NB4 (cell line): ENCODE data around the gene UBR1.
"Not testable (repeated sequence)": the region's sequence is repeated elsewhere in the genome, so short reads cannot be mapped to it uniquely, and the experiment has no call there.

Experiments
- DNase-seq: peaks from one replicate; pipeline ENCODE4 v3.0.0; 2010; ENCODE audit warnings: low read depth
- H3K4me3 ChIP-seq: one replicate; pipeline ENCODE4 v1.5.1; 2011; ENCODE audit warnings: mild to moderate bottlenecking, low read depth, low read length, moderate library complexity
- CTCF ChIP-seq: IDR thresholded peaks from one replicate; pipeline ENCODE4 v1.5.1; 2012; ENCODE audit warnings: low read depth, low read length
- MYC ChIP-seq: IDR thresholded peaks from 2 replicates; pipeline ENCODE4 v1.6.1; 2011; ENCODE audit warnings: low read depth, low read length
- POLR2A ChIP-seq: IDR thresholded peaks from 2 replicates; pipeline ENCODE4 v1.6.1; 2011; ENCODE audit warnings: mild to moderate bottlenecking; ENCODE audit not compliant: insufficient read length; ENCODE audit errors: extremely low read depth
- TF ChIP-seq, protein P1 (sequence below): IDR thresholded peaks from 2 replicates; pipeline ENCODE4 v1.6.1; 2011; ENCODE audit warnings: low read depth, low read length

Gene UBR1

DNA sequence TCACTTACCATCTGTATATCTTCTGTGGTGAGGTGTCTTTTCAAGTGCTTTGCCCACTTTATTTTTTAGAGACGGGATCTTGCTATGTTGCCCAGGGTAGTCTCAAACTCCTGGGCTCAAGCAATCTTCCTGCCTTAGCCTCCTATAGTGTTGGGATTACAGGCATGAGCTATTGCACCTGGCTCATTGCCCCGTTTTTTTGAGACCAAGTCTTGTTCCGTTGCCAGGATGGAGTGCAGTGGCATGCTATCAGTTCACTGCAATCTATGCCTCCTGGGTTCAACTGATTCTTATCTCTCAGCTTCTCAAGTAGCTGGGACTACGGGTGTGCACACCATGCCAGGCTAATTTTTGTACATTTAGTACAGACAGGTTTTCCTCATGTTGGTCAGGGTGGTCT lies 132.7 kb downstream of the UBR1 start:
- TF ChIP-seq MYC (no peak), POLR2A (no peak), CTCF (no peak)
- TF ChIP-seq, protein P1, sequence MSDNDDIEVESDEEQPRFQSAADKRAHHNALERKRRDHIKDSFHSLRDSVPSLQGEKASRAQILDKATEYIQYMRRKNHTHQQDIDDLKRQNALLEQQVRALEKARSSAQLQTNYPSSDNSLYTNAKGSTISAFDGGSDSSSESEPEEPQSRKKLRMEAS: no peak
- no peak overlapping the region for H3K4me3 ChIP-seq
- DNase-seq: no peak

DNA sequence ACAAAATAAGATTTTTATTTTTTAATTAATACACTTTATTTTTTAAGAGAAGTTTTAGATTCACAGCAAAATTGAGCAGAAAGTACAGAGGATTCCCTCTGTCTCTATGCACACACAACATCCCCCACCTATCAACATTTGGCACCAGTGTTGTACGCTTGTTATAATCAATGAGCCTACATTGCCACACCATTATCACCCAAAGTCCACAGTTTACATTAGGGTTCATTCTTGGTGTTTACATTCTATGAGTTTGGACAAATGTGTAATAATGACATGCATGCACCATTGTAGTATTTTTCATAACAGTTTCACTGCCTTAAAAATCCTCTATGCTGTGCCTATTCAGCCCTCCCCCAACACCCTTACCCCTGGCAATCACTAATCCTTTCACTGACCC lies 134.0 kb downstream of the UBR1 start:
- TF ChIP-seq MYC (no peak), POLR2A (no peak), CTCF (no peak)
- TF ChIP-seq, protein P1: no peak
- H3K4me3 ChIP-seq: no peak overlapping the region
- no peak for DNase-seq

- no peak overlapping the region for H3K4me3 ChIP-seq
- no peak for DNase-seq
- TF ChIP-seq POLR2A (no peak), MYC (no peak), CTCF (no peak)
- TF ChIP-seq, protein P1: no peak
Observed at GRCh38 chr15:42964476-42964875, 141.4 kb downstream of the UBR1 start.

- DNase-seq: no peak
- TF ChIP-seq MYC (no peak), POLR2A (no peak), CTCF (no peak)
- TF ChIP-seq, protein P1: no peak
- H3K4me3 ChIP-seq: no peak overlapping the region
Observed at GRCh38 chr15:42955518-42955917, 150.3 kb downstream of the UBR1 start.

DNA sequence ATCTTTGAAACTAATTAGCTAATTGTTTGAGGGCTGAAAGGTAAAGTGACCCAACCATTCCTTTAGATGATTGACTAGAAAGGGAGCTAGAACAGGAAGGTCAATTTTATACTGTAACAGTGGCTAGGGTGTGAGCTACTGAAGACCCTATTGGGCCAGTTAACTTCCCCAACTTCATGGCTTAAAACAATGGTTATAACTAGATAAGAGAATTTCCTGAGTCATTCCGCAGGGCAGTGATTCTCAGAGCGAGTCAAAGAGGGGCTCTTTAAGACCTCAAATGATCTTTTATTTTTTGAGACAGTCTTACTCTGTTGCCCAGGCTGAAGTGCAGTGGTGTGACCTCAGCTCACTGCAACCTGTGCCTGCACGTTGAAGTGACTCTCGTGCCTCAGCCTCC lies 151.5 kb downstream of the UBR1 start:
- TF ChIP-seq CTCF (no peak), MYC (no peak), POLR2A (no peak)
- no peak overlapping the region for H3K4me3 ChIP-seq
- no peak for DNase-seq

- DNase-seq, H3K4me3 ChIP-seq: not testable (repeated sequence)
Observed at GRCh38 chr15:42948898-42949297, 156.9 kb downstream of the UBR1 start.
